ENCODE data around the gene LY86. TPM values are rescaled to one million over a fixed set of nuclear protein-coding genes. Genes with fewer than 3 reads are reported as not detected.

Gene LY86
- total and polyA plus RNA-seq, 2 donors (not counting 1 experiment from before 2014, with no cell fraction given) = 68.7 to 90.2 TPM

DNA sequence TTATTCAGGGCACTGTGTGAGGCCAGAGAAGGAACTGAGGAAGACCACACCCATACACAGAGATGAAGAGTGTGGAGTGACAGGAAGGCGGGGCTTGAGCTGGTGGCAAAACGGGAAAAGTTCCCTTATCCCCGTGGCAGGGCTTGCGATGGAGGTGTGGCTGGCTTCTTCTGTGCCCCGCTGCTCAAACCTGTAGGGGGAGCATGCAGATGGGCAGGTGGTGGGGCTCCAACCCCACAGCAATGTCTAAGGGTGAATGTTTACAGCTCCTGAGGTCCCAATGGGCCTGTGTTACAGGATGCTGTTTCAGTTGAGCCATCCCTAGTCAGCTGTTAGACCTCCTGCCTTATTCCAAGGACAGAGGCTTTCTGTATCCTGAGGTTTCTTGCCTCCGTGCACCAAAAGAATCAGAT lies 105.9 kb downstream of the LY86 start:
- TF ChIP-seq, protein P1, sequence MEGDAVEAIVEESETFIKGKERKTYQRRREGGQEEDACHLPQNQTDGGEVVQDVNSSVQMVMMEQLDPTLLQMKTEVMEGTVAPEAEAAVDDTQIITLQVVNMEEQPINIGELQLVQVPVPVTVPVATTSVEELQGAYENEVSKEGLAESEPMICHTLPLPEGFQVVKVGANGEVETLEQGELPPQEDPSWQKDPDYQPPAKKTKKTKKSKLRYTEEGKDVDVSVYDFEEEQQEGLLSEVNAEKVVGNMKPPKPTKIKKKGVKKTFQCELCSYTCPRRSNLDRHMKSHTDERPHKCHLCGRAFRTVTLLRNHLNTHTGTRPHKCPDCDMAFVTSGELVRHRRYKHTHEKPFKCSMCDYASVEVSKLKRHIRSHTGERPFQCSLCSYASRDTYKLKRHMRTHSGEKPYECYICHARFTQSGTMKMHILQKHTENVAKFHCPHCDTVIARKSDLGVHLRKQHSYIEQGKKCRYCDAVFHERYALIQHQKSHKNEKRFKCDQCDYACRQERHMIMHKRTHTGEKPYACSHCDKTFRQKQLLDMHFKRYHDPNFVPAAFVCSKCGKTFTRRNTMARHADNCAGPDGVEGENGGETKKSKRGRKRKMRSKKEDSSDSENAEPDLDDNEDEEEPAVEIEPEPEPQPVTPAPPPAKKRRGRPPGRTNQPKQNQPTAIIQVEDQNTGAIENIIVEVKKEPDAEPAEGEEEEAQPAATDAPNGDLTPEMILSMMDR (IDR thresholded peaks at IDR 0.05) = no peak
- no peak for TF ChIP-seq EZH2 (IDR thresholded peaks at IDR 0.05; ENCODE audit: borderline replicate concordance, insufficient read depth, low read depth, low read length, poor library complexity, severe bottlenecking)
- CTCF ChIA-PET = interaction anchor here (1.4 kb wide), 1 partner anchor 10 kb away, joined by 4 read pairs; no protein-coding TSS in a partner anchor
- Histone ChIP-seq H3K9me3 (ENCODE audit: control extremely low read depth in 1 of 3, control insufficient read depth in 2 of 3, insufficient read depth in 1 of 3, low read length in 2 of 3) (peaks cover 0 to 10% (median 8%) of the 10 kb centered on the region in 3 donors), H3K79me2 (ENCODE audit: control insufficient read depth, insufficient read depth, low read length) (no peaks in the 10 kb centered on the region), H3K27me3 (replicated peaks in 1 of 4; ENCODE audit: control extremely low read depth in 1 of 4, control insufficient read depth in 3 of 4, insufficient read depth in 4 of 4, low read length in 3 of 4) (peaks cover 0 to 5% (median 0%) of the 10 kb centered on the region in 4 experiments), H3K27ac (ENCODE audit: low read length in 2 of 2) (no peak overlapping the region), H4K20me1 (ENCODE audit: control insufficient read depth, insufficient read depth, low read length, poor library complexity, severe bottlenecking) (no peaks in the 10 kb centered on the region), H3K4me3 (ENCODE audit: control extremely low read depth in 1 of 5, extremely low read depth in 1 of 5, insufficient read depth in 1 of 5, low read depth in 2 of 5, low read length in 4 of 5) (no peak overlapping the region), H2AFZ (ENCODE audit: insufficient read depth, low read depth, low read length, poor library complexity, severe bottlenecking) (no peak overlapping the region), H3K4me1 (ENCODE audit: control insufficient read depth in 2 of 2, insufficient read depth in 2 of 2, low read length in 2 of 2) (no peaks in the 10 kb centered on the region), H3K4me2 (replicated peaks; ENCODE audit: low read depth, low read length, poor library complexity, severe bottlenecking) (no peak overlapping the region), H3K36me3 (replicated peaks in 1 of 2; ENCODE audit: control extremely low read depth in 1 of 2, control insufficient read depth in 1 of 2, extremely low read depth in 1 of 2, insufficient read depth in 2 of 2, low read length in 1 of 2) (no peaks in the 10 kb centered on the region), H3K9ac (ENCODE audit: low read length) (no peak overlapping the region)
- Mint-ChIP-seq H3K4me3 (no peak overlapping the region), H3K27me3 (peaks cover 19% of the 10 kb centered on the region), H3K27ac (no peak overlapping the region), H3K4me1 (no peaks in the 10 kb centered on the region), H3K9me3 (ENCODE audit: insufficient read depth) (peaks cover 5% of the 10 kb centered on the region)
- WGBS (ENCODE audit: insufficient coverage) = 65% methylated on average over 4 of the region's 6 CpGs
- intact Hi-C loops (cut with micrococcal nuclease) = no loop called here
- POLR2A ChIA-PET = no interaction called here
- DNase-seq = no peak
- no peak for ATAC-seq (ENCODE audit: low read depth)

DNA sequence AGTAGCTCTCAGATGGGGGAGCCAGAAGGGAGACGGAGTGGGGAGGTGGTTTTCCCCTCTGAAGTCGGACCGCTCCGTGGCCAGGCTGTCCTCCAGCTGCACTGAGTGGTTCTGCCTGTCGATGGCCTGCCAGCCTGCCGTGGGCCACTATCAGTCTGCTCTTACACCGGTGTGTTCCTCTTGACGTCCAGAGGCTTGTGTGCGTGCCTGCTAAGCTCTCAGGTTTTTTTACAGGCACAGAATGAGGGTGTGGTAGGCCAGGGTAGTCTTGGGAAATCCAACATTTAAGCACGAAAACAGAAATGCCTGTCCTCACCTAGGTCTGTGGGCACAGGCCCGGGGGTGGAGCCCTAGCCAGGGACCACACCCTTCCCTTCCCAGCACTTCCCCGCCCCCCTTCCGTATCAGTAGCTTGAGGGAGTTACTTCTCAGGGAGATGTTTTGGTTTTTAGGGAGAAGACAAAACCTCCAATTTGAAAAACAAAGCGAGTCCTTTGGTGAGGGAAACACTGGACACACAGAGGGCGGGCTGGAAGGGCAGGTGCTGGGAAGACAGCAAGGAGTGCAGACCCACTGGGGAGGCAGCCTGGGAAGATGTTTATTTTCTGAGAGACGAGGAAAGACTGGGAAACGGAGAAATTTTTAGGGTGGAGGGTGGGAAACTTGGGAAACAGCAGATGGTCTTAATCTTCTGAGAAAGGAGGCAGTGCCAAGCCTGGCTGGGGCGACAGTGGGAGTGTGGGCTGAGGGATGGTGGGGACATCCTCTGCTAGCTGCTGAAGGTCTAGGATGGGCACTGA lies 106.5 kb downstream of the LY86 start:
- no peak for TF ChIP-seq EZH2 (IDR thresholded peaks at IDR 0.05; ENCODE audit: borderline replicate concordance, insufficient read depth, low read depth, low read length, poor library complexity, severe bottlenecking)
- TF ChIP-seq, protein P1 (IDR thresholded peaks at IDR 0.05) = no peak
- Histone ChIP-seq H3K4me1 (ENCODE audit: control insufficient read depth in 2 of 2, insufficient read depth in 2 of 2, low read length in 2 of 2) (no peaks in the 10 kb centered on the region), H2AFZ (ENCODE audit: insufficient read depth, low read depth, low read length, poor library complexity, severe bottlenecking) (no peak overlapping the region), H3K9me3 (ENCODE audit: control extremely low read depth in 1 of 3, control insufficient read depth in 2 of 3, insufficient read depth in 1 of 3, low read length in 2 of 3) (peaks cover 0 to 10% (median 8%) of the 10 kb centered on the region in 3 donors), H3K9ac (ENCODE audit: low read length) (no peak overlapping the region), H3K27ac (ENCODE audit: low read length in 2 of 2) (no peak overlapping the region), H3K4me3 (ENCODE audit: control extremely low read depth in 1 of 5, extremely low read depth in 1 of 5, insufficient read depth in 1 of 5, low read depth in 2 of 5, low read length in 4 of 5) (no peak overlapping the region), H3K4me2 (replicated peaks; ENCODE audit: low read depth, low read length, poor library complexity, severe bottlenecking) (no peak overlapping the region), H3K27me3 (replicated peaks in 1 of 4; ENCODE audit: control extremely low read depth in 1 of 4, control insufficient read depth in 3 of 4, insufficient read depth in 4 of 4, low read length in 3 of 4) (peaks cover 0 to 5% (median 0%) of the 10 kb centered on the region in 4 experiments), H3K79me2 (ENCODE audit: control insufficient read depth, insufficient read depth, low read length) (no peaks in the 10 kb centered on the region), H3K36me3 (replicated peaks in 1 of 2; ENCODE audit: control extremely low read depth in 1 of 2, control insufficient read depth in 1 of 2, extremely low read depth in 1 of 2, insufficient read depth in 2 of 2, low read length in 1 of 2) (no peaks in the 10 kb centered on the region), H4K20me1 (ENCODE audit: control insufficient read depth, insufficient read depth, low read length, poor library complexity, severe bottlenecking) (no peaks in the 10 kb centered on the region)
- Mint-ChIP-seq H3K4me3 (no peak overlapping the region), H3K27me3 (peaks cover 23% of the 10 kb centered on the region), H3K27ac (no peak overlapping the region), H3K4me1 (no peaks in the 10 kb centered on the region), H3K9me3 (ENCODE audit: insufficient read depth) (peaks cover 5% of the 10 kb centered on the region)
- 92% methylated on average over 13 of the region's 18 CpGs for WGBS (ENCODE audit: insufficient coverage)
- ChIA-PET POLR2A (no interaction called here), CTCF (interaction anchor here (1.4 kb wide), 1 partner anchor 10 kb away, joined by 4 read pairs; no protein-coding TSS in a partner anchor)
- intact Hi-C loops (cut with micrococcal nuclease) = no loop called here
- DNase-seq = no peak
- ATAC-seq (ENCODE audit: low read depth) = no peak

All from B cell (primary cell).